Activated CD8-positive, alpha-beta memory T cell treated with anti-CD3 and anti-CD28 coated beads for 1 hour (primary cell): ENCODE results near the gene EHF.

Source experiments
- DNase-seq, 2 donors: peaks; one replicate each; pipeline ENCODE4 v3.0.0-alpha.2; 2020; ENCODE audit warnings: low read depth in 1 of 2; ENCODE audit errors: extremely low read depth in 1 of 2

The EHF gene

DNA sequence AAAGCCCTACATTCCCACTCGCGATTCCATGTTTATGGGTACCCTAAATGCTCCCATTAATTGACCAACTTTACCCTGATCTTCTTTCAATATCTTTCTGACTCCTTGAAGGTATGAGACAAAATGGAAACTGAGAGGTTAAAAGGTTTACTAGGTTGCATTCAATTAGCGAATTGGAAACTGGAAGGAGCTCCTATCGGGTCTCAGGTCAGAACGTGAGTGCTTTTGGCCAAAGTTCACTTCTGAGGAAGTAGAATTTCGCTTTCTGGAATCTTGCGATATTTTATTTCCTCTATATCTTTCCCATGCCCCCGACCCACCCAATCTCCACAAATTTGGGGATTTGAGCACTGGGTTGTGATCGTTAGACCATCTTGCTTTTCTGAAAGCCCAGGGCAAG lies 2.6 kb downstream of the EHF start:
- DNase-seq = no peak

DNA sequence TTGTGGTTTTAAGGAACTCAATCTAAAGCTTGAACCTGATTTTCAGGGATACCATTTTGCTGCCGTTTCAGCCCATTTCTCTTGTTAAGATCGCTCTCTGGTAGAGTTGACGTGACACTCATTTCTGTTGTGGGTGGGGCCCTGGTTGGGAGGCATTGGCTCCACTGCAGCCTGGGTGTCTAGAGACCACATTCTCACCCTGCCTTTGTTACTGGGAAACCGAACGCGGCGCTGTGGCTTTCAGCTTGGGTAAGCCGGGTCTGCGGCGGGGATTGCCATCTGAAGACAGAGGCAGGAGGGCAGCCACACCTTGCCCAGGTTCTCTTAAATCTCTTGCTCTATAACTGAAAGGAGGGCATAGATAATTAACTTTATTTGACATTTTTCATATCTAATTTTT lies 3.2 kb downstream of the EHF start:
- DNase-seq = peak in 1 of 2 donors; percentile 0

DNA sequence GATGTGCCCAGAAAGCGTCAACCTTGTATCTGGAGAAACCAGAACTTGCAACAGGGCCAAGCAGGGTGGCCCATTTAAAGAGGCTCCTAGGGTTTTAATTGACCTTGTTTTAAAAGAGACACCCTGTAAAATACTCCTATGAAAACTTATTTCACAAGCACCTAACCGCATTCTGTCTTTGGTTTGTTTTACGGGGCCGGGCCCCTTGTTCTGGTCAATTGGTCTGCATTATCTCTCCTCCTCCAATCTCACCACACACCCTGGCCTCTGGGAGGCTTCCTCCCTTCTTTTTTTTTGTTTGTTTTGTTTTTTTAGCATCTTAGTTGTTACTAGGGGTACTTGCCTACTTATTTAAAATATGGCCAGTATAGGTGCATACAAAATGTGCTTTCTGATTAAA lies 4.7 kb downstream of the EHF start:
- DNase-seq = no peak

DNA sequence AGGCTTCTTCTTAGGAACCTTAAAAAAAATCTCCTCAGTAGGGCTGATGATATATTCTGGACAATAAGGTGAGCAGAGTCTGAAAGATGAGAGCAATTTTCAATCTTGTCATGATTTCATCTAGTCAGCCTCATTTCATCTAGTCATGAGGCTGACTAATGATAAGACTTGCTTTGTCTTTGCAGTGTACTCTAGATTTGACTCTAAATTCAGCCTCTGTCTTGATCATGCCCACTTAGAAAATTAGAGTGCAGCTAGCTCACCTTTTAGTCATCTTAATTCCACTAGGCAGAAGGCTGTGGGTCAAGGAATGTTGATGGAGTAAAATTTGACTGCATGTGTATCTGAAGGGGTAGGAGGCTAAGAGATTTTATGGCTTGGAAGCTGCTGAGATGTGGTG lies 5.5 kb downstream of the EHF start:
- DNase-seq = no peak

DNA sequence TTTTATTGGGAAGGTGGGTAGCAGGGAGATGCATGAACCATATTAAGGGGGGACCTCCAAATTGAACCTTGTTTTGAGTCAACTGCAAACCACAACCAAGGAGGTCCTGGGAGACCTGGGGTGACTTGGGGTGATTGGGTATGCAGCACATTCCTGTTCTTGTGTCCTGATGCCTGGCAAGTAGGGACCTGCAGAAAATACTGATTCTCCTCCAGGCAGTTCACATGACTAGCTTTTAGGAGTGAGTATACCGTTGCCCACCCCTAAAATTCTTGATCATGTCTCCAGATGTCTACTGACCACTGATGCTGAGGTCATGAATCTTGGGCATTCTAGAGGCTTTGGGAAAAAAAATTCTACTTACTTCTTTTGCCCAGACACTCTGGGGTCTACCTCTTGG lies 6.3 kb downstream of the EHF start:
- DNase-seq = no peak

DNA sequence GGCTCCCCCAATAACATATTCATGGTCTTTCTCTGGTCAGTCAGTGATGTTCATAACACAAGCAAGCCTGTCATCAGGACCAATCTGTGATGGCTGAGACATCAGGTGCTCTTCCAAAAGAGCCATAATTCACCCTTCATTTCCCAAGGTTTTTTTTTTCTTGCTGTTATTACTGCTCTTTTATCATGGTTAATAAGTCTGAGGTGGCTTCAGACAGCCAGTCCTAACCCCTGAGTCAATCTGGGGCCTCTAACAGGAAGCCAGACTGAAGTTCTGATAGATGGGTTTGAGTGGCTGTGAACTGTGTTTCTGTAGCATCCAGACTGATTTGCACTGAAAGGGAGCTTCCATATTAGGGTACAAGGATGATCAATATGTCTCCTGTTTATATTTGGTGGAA lies 8.8 kb downstream of the EHF start:
- no peak for DNase-seq

DNA sequence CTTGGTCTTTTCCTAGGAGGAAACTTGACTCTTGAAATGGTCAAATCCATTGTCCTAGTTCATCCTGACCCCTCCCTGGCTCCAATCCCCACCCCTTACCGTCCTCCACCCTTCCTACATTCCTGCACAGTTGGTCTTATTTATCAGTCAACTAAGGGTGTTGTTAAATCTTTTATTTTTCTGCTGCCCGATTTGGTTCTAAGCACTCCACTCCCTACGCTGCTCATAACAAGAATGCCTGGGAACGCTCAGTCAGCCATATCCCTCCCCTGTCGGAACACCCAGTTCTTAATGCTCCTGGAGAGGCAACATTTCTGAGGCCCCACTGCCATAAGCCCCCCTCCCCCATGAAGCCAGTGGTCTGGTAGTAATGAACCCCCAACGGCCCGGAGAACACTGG lies 9.7 kb downstream of the EHF start:
- DNase-seq = no peak

DNA sequence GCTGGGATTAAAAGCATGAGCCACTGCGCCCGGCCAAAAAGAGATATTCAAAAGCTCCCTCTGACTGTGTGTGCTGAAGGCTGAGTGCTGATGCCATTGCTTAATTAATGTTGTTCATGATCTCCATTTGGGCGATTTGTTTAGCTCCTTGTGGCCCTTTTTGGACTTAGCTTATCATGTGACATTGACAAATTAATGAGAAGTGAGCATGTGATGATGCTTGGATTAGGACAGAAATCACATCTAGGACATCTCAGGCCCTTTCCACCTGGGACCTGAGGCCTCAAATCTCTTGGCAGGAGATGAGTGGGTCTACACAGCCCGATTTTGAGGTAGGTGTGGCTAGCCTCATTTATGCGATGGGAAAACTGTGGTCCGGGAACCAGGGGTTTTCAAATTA lies 10.4 kb downstream of the EHF start:
- no peak for DNase-seq

DNA sequence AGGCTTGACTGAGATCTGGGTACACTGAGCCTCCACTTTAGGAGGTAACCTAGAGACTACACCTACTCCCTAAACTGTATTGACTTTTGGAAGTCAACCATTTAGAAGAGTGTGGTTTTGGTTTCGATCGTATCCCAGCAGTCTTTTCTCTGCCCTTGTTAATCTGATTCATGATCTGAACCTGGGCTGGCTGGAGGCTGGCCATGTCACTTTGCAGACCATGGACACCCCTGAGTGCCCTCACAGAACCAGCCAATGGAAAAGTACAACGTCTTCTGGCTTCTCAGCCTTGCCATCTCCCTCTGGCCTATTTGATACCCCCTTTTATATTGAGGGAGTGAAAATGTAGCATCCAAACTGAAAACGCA lies 10.8 kb downstream of the EHF start:
- DNase-seq = no peak

DNA sequence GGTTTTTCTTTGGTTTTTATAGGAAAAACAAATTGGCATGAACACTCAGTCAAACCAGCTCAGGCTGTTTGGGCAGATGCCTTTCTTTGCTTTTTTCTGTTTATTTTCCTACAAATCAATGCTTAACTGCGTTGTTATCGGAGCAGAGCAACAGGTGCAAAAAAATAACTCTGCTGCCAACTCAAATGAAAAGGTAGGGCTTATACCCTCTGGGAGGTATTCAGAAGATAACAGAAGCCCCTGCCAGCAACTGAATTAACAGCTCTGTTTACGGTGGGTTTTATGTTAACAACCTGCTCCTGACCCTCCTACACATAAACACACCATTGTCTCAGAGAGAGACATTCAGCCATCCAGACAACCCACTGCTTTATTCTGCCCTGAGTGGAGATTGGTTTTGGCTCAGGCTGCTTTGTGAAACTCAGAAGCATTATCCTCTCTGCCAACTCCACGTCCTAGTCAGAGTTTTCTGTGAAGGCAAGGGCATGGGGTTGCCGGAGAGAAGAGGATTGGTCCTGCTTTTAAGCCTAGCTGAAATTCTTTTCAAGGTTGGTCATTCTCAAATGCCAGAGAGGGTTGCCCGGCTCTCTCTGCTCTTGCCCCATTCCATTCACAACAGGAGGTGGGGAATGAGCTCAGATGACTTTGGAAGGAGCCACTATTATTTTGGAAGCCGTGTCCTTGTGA lies 11.4 kb downstream of the EHF start:
- DNase-seq = no peak

DNA sequence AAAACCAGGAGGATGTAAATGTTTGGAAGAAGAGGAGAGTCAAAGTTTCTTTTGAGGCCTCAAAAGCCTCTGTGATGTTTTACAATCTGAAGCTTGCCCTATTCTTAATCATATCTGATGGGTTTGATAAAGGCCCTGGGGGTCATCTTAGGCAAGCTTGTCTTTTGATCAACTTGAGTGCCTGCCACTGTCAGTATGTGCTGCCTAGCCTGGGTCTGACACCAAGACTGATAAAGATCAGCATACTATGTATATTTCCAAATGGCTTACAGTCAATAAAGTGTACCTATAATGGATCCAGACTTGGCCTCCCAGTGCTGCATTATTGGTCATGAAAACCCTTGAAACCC lies 12.7 kb downstream of the EHF start:
- DNase-seq = no peak

DNA sequence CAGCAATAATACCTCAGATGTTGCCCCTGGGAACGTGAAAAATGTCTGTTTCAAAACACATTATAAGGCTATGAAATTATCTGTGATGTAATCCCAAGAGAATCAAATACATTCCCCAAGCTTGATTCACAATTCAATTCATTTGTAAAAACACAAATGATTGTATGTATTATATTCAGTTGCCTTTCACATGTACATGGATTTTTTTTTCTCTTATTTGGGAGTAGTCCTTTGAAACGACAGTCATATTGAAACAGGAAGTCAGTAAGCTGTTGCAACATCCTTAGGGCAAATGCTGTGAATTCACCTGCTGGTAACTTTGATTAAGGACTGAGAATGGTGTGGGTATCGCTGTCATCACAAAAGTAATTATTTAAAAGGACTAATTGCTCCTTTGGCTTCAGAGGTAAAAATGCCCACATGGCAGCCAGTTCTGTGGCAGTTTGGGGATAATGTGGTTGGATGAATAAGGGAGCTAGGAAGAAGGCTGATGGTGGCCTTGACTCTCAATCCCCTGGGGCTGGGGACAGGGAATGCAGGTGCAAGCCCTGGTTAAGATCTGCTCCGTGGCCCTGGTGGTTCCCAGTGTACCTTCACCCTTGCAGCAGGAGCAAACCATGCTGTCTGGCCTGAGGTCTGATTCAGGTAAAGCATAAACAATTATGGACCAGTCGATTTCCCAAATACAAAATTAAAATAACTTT lies 13.2 kb downstream of the EHF start:
- DNase-seq = no peak

DNA sequence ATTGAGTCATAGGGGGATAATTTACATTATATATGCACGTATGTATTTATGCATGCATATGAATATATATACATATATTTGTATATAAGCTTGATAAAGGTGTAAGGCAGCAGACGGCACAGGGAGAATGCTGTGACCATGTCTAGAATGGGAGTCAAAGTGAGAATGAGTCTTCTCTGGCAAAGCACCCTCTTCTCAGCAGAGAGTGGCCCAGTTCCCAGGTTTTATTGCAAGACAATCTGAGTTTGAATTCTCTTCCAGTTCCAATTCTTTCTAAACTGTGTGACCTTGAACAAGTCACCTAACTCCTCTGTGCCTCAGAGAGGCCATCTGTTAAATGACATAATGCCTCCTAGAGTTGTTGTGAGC lies 13.8 kb downstream of the EHF start:
- DNase-seq = no peak

DNA sequence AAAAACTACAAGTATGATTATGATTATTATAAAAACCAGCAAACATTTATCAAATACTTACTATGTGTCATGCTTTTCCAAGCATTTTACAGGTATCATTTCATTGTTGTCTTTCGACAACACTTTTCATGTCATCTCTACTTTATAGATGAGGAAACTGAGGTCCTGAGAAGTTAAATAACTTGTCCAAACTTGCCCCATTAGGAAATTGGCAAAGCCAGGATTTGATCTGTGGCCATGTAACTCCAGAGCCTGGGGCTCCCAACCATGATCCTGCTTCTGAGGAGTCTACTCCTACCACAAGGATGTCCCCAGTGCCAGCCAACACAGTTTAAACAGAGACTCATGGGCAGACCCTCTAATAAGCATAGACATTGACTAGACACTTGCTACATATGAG lies 15.2 kb downstream of the EHF start:
- no peak for DNase-seq

DNA sequence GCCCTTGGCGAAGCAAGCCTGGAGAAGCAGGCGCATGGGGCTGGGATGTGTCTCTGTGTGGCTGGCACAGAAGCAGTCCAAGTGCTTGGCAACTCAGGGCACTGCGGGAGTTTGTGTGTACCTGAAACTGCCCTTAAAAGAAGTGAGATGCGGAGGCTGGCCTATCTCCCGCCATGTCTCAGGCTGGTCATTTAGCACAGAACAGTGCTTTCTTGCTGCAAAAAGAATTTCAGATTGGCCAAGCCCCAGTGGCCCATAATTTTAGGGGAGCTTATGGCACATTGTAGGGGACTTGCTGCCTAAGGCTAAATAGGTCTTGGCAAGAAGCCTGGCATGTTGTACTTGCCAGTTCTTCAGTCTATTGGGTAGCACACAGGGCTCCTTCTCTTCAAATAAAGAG lies 16.4 kb downstream of the EHF start:
- no peak for DNase-seq

DNA sequence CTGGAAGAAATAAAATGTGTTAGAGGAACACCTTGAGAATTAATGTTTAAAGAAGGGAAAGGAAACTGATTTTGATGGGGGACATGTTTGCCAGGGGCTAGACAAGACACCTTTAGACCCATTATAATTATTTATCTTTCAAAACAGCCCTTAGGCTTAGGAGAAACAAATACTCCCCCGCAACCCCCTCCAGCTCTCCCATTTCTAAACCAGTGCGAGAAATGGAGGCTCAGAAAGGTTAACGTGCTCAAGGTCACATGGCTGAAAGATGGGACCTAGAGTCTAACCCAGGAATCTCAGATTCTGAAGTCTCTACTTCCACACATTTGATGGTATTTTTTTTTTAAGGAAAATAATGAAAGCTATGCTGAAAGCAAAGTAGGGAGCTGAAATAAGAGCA lies 18.0 kb downstream of the EHF start:
- no peak for DNase-seq

DNA sequence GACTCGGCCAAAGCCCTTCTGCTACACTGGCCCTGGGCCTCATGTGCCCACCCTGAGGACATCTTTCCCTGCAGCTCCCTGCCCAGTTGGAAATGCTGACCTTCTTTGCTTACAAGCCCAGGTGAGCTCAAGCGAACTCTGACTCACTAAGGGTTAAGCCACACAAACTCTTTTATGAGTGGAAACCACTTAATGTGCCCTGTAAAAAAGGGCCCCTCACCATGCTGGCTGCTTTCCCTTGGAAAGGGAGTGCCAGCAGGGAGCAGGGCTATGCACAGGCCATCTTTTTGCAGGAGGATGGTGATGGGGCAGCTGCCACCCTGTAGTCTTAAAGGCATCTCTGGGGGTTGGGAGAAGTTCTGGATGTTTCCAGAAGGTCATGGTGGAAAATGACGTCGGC lies 18.7 kb downstream of the EHF start:
- DNase-seq = no peak

DNA sequence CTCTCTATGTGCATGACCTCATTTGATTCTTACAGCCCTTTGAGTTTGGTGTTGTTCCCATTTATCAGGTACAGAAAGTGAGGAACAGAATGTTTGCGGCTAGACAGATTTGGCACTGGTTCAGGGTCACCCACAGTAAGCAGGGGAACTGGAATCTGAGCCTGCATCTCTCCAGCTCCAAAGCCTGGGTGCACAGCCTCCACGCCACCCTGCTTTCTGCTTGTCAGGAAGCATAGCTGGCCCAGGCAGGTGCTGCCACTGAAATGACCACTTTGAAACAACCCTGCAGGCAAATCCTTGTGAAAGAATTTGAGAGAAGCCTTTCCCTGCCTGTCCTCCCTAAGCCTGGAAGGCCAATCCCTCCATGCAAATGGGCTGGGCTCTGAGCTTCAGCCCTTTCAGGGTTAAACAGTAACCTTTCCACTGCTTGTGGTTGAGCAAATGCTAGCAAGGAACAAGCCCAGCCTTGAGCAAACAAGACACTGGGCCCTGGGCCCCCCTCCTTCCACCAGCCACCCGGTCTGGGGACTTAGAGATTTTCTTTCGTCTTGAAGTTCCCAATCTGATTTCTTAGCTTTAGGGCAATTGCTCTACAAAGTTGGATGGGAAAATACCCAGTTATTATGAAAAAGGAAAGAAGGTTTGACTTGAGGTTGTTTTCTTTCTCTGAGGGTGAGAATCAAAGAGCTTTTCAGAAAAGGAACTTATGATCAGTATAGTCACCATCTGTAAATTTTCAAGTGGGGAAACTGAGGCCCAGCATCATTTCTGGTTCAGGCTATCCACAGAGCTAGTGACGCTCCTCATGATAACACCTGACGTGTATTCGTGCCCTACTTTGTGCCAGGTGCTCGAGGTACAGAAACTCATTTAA lies 19.4 kb downstream of the EHF start:
- DNase-seq = no peak

DNA sequence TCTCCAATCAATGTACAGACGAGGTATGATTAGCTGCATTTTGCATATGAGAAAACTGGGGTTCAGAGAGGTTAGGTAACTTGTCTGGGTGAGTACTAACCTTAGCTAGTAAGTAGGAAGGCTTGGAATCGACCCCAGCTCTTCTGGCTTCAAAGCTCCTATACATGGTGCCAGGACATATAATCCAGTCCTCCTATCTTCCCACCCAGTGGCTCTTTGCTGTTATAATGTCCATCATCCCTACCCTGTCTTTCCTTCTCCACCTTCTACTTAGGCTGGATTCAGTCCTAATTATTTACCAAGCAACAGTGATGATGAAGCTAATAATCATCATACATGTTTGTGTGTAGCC lies 20.0 kb downstream of the EHF start:
- DNase-seq = no peak

DNA sequence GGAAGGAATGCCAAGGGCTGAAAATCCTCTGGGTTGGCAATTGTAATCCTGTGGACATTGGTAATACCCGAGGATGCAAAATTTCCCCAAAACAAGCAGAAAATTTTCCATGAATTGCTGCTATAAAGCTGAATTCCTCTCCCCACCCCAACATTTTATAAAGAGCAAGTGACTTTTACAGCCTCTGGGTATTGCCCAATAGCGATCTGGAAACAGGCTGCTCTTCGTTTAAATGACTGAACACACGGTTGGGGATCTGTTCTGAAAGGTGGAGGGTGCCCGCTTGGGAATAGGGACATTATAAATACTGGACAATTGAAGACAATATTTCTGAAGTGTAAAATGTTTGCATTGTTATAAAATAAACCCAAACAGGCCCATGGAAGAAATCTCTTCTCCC lies 20.6 kb downstream of the EHF start:
- no peak for DNase-seq

DNA sequence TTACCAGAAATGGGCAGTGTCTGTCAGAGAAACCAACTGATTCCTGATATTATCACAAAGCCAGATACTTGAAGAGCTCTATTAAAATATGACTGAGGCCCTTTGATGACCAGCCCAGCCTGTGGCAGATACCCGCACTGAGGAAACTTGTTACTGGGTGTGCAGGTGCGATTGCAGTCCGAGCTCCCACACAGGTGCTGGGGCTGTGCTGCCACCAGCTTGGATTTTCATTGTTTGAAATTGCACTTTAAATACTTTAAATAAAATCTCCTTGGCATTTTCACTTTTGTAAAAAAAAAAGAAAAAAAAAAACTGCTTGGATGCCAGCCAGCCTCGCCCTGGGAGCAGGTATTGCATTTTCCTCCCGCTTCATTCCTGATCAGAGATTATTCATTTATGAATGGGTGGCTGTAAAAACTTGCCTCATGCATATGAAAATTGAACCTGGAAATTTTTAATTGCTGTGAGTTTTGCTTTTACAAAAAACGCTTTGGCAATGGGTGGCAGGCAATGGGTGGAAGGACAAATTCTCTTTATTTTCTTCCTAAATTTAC lies 21.2 kb downstream of the EHF start:
- no peak for DNase-seq

DNA sequence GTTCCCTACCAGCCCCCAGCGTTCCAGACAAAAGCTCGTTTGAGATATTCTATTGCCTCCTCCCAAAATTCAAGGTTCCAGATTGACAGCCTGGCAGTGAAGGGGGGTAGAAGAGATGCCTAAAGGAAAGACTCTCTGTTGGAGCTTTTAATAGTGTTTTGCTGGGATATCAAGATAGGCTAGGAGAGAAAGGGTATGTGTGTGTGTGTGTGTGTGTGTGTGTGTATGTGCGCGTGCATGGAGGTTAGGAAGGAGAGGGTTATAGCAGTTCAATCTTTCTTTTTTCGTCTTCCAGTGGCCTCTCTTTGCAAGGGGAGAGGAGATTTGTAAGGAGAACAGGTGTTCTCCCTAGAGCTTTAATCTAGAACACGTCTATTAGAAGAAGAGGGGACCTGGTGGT lies 22.0 kb downstream of the EHF start:
- no peak for DNase-seq
